Ovary (tissue), 3 donors: ENCODE results near the gene ZSWIM6.

Experiments
- EP300 ChIP-seq: sonication (generic); formaldehyde crosslinking; IDR thresholded peaks from one replicate; pipeline ENCODE4 v1.6.1; 2017; ENCODE audit warnings: antibody characterized with exemption
- TF ChIP-seq, protein P1 (sequence below), 3 donors: fragments of 450-650 bp in 2 of 3; fragments of 200-600 bp in 1 of 3; IDR thresholded peaks; one replicate each; pipeline versions ENCODE4 v1.5.1 to v1.8.0; 2016 to 2022; ENCODE audit warnings: antibody characterized with exemption in 3 of 3, mild to moderate bottlenecking in 1 of 3
- donor health status: DM: no; HTN: no; CAD: no.

- no peak for TF ChIP-seq EP300
- TF ChIP-seq, protein P1, sequence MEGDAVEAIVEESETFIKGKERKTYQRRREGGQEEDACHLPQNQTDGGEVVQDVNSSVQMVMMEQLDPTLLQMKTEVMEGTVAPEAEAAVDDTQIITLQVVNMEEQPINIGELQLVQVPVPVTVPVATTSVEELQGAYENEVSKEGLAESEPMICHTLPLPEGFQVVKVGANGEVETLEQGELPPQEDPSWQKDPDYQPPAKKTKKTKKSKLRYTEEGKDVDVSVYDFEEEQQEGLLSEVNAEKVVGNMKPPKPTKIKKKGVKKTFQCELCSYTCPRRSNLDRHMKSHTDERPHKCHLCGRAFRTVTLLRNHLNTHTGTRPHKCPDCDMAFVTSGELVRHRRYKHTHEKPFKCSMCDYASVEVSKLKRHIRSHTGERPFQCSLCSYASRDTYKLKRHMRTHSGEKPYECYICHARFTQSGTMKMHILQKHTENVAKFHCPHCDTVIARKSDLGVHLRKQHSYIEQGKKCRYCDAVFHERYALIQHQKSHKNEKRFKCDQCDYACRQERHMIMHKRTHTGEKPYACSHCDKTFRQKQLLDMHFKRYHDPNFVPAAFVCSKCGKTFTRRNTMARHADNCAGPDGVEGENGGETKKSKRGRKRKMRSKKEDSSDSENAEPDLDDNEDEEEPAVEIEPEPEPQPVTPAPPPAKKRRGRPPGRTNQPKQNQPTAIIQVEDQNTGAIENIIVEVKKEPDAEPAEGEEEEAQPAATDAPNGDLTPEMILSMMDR (IDR thresholded peaks at IDR 0.05), result no peak
Observed at GRCh38 chr5:61575103-61575502, 243.0 kb downstream of the ZSWIM6 start.
